ENCODE results near the gene PPP4C. TPM values are rescaled to one million over a fixed set of nuclear protein-coding genes. Genes with fewer than 3 reads are reported as not detected.
A peak's percentile ranks its signal among the peaks of the same experiment; 100 is the strongest.

Gene PPP4C
- total and polyA plus RNA-seq, 2 of the 8 experiments (the other 6 are each of a cell fraction or from before 2014, with no cell fraction given), result 148 to 298 TPM

GRCh38 chr16:30096105-30096861 lies 20.5 kb downstream of the PPP4C start, which contains the start of gene YPEL3 (continued):
- TF ChIP-seq RNF2 (IDR thresholded peaks at IDR 0.05; ENCODE audit: borderline replicate concordance, low read depth, low read length, missing control alignments, poor library complexity, severe bottlenecking) (no peak), SIN3A (conservative IDR thresholded peaks at IDR 0.05 in 1 of 2, IDR thresholded peaks at IDR 0.05 in 1 of 2; ENCODE audit: low read depth in 1 of 2, low read length in 2 of 2) (peak; percentile 70 to 81; a peak in 3 of 4 replicates), MAFK (IDR thresholded peaks at IDR 0.05; ENCODE audit: low read depth, low read length) (no peak), CHD7 (IDR thresholded peaks at IDR 0.05; ENCODE audit: insufficient replicate concordance, low read length) (no peak), SUZ12 (IDR thresholded peaks at IDR 0.05; ENCODE audit: low read length) (no peak)
- TF ChIP-seq, protein P1, sequence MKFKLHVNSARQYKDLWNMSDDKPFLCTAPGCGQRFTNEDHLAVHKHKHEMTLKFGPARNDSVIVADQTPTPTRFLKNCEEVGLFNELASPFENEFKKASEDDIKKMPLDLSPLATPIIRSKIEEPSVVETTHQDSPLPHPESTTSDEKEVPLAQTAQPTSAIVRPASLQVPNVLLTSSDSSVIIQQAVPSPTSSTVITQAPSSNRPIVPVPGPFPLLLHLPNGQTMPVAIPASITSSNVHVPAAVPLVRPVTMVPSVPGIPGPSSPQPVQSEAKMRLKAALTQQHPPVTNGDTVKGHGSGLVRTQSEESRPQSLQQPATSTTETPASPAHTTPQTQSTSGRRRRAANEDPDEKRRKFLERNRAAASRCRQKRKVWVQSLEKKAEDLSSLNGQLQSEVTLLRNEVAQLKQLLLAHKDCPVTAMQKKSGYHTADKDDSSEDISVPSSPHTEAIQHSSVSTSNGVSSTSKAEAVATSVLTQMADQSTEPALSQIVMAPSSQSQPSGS (IDR thresholded peaks at IDR 0.05; ENCODE audit: low read length), result 0 out of 2 replicates have a peak, but pooled peaks have one; percentile 8
